ENCODE measurements around the gene KIF3A.

Gene KIF3A

DNA sequence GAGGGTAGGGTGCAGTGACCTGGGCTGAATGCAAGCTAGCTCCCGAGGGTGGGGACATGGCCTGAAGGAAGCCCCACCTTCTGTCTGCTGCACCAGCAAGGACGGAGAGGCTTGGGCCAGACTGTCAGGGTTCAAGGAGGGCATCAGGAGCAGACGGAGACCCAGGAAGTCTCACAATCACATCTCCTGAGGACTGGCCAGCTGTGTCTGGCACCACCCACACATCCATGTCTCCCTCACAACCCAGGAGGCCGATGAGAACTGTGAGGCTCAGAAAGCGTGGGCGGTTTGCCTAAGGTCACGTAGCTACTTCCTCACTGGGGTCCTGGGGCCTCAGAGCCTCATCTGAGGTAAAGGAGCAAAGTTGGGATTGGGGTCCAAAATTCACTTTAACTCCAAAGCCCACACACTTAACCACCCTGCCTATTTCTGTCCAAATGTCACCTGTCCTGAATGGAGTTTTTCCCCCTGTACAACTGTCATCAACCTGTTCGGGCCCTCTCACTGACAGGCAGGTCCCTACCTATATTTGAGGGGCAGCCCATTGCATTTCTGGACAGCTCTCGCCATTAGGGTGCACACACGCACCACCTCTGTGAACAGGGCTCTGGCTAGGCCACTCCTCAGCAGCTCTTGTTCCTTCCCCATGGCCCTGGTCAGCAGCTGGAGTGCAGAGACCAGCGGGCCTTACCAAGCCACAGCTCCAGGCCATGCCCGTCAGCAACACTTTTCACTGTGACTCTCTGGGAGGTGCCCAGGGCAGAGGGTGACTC is 75.9 kb downstream of the KIF3A start:
- DNase-seq = no peak

DNA sequence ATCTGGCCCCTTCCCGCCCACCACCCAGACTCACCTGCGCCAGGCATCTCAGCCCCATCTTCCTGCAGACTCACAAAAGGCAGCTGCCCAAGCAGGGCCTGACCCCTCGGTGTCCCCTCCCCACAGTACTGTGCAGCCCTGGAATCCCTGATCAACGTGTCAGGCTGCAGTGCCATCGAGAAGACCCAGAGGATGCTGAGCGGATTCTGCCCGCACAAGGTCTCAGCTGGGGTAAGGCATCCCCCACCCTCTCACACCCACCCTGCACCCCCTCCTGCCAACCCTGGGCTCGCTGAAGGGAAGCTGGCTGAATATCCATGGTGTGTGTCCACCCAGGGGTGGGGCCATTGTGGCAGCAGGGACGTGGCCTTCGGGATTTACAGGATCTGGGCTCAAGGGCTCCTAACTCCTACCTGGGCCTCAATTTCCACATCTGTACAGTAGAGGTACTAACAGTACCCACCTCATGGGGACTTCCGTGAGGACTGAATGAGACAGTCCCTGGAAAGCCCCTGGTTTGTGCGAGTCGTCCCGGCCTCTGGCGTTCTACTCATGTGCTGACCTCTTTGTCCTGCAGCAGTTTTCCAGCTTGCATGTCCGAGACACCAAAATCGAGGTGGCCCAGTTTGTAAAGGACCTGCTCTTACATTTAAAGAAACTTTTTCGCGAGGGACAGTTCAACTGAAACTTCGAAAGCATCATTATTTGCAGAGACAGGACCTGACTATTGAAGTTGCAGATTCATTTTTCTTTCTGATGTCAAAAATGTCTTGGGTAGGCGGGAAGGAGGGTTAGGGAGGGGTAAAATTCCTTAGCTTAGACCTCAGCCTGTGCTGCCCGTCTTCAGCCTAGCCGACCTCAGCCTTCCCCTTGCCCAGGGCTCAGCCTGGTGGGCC is 77.5 kb downstream of the KIF3A start:
- no peak for DNase-seq

DNA sequence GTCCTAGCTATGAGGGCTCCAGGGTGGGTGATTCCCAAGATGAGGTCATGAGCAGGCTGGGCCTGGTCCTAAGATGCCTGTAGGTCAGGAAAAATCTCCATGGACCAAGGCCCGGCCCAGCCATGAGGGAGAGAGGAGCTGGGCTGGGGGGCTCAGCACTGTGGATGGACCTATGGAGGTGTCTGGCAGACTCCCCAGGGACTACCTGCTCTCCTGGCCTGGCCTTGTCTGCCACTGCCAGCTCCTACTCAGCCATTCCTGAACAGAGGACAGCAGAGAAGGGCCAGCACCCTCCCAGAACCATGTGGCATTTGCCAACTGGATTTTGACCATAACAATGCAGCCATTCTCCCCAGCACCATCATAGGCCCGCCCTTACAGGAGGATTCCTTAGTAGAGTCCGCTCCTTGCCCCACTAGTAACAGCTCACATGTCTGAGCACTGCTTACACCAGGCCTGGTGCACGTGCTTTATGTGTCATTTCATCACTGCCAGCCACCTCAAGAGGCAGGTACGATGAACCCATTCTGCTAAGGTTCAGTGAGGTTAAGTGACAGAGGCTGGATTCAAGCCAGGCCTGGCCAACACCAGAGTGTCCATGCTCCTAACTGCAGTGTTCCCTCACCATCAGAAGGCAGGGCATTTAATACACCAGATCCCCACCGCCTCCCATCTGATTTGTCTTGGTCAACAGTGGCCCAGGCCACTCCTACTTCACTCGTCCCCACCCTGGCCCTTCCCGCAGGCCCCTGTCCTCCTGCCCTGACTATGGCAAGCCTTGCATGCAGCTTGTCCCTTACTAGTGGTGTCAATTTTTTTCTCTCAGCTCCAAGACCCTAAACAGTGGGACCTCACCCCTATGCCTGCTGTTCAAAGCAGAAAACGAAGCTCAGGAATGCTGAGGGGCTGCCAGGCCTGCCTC is 78.7 kb downstream of the KIF3A start:
- no peak for DNase-seq

- no peak for DNase-seq
Observed at GRCh38 chr5:132657676-132658380, 79.5 kb downstream of the KIF3A start, which contains the start of gene IL13. Gene IL13, plus strand, starts transcription at chr5:132658173. Its CDS starts 14 bp downstream, at chr5:132658187.

GRCh38 chr5:132656774-132657355 is 80.5 kb downstream of the KIF3A start:
- no peak for DNase-seq

- DNase-seq = no peak
Observed at GRCh38 chr5:132655821-132656773, 81.2 kb downstream of the KIF3A start.

GRCh38 chr5:132653716-132654115 is 83.6 kb downstream of the KIF3A start:
- DNase-seq = no peak

- no peak for DNase-seq
Observed at GRCh38 chr5:132651838-132652469, 85.4 kb downstream of the KIF3A start.

- DNase-seq = no peak
Observed at GRCh38 chr5:132648355-132648754, 89.0 kb downstream of the KIF3A start.

GRCh38 chr5:132647473-132647872 is 89.9 kb downstream of the KIF3A start:
- DNase-seq = no peak

- no peak for DNase-seq
Observed at GRCh38 chr5:132646583-132647266, 90.6 kb downstream of the KIF3A start.

- DNase-seq = no peak
Observed at GRCh38 chr5:132644177-132644576, 93.2 kb downstream of the KIF3A start.

All from NCI-H524 treated with DMSO at 0.1 percent for 48 hours (cell line).